ENCODE measurements around the gene RIN3. TPM values are rescaled to one million over a fixed set of nuclear protein-coding genes. Genes with fewer than 3 reads are reported as not detected.
A peak's percentile ranks its signal among the peaks of the same experiment; 100 is the strongest.

Gene RIN3
- total RNA-seq, 2 donors from 2014 or later: 8.8 to 41.6 TPM

DNA sequence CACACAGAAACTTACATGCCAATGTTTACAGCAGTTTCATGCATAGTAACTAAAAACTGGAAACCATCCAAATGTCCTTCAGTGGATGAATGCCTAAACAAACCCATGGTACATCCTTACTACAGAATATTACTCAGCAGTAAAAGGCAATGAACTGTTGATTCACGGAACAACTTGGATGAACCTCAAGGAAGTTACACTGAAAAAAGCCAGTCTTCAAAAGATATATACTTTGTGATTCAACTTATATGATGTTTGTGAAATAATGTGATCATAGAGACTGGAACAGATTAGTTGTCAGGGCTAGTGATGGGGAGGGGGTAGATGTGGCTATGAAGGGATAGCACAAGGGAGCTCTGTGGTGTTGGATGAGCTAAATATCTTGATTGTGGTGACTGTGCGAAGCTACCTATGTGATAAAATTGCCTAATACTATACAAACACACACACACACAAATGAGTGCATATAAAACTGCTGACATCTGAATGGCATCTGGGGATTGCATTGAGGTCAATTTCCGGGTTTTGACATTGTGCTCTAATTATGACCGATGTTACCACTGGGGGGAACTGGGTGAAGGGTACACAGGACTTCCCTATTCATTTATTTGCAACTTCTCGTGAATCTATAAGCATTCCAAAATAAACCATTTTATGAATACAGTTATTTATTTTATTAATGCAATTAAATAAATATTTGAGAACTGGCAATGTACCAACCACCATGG lies 94.3 kb downstream of the RIN3 start:
- no peaks in the 10 kb centered on the region for H3K36me3 ChIP-seq
- H3K4me3 ChIP-seq: no peak overlapping the region
- intact Hi-C loops (cut with DNase I): no loop called here
- no peak for DNase-seq (ENCODE audit: low spot score)
- no peak for TF ChIP-seq POLR2A (IDR thresholded peaks at IDR 0.05)
- TF ChIP-seq POLR2AphosphoS5 (IDR thresholded peaks at IDR 0.05): peak; percentile 52
- no peaks in the 10 kb centered on the region for H3K4me1 ChIP-seq (replicated peaks)
- WGBS: 65% methylated on average over 5 of the region's 5 CpGs
- H3K27ac ChIP-seq: no peak overlapping the region
- no peaks in the 10 kb centered on the region for H3K9me3 ChIP-seq
- H3K27me3 ChIP-seq (replicated peaks; ENCODE audit: insufficient read depth): no peaks in the 10 kb centered on the region

GRCh38 chr14:92609955-92610354 lies 96.4 kb downstream of the RIN3 start:
- Histone ChIP-seq H3K4me3 (no peak overlapping the region), H3K27me3 (replicated peaks; ENCODE audit: insufficient read depth) (no peaks in the 10 kb centered on the region), H3K9me3 (no peaks in the 10 kb centered on the region), H3K4me1 (replicated peaks) (no peaks in the 10 kb centered on the region), H3K27ac (no peak overlapping the region), H3K36me3 (no peaks in the 10 kb centered on the region)
- DNase-seq (ENCODE audit: low spot score): no peak
- intact Hi-C loops (cut with DNase I): no loop called here
- TF ChIP-seq, protein P1, sequence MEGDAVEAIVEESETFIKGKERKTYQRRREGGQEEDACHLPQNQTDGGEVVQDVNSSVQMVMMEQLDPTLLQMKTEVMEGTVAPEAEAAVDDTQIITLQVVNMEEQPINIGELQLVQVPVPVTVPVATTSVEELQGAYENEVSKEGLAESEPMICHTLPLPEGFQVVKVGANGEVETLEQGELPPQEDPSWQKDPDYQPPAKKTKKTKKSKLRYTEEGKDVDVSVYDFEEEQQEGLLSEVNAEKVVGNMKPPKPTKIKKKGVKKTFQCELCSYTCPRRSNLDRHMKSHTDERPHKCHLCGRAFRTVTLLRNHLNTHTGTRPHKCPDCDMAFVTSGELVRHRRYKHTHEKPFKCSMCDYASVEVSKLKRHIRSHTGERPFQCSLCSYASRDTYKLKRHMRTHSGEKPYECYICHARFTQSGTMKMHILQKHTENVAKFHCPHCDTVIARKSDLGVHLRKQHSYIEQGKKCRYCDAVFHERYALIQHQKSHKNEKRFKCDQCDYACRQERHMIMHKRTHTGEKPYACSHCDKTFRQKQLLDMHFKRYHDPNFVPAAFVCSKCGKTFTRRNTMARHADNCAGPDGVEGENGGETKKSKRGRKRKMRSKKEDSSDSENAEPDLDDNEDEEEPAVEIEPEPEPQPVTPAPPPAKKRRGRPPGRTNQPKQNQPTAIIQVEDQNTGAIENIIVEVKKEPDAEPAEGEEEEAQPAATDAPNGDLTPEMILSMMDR (IDR thresholded peaks at IDR 0.05): no peak
- TF ChIP-seq POLR2AphosphoS5 (IDR thresholded peaks at IDR 0.05) (no peak), POLR2A (IDR thresholded peaks at IDR 0.05) (no peak)
- 75% methylated on average over 4 of the region's 4 CpGs for WGBS

DNA sequence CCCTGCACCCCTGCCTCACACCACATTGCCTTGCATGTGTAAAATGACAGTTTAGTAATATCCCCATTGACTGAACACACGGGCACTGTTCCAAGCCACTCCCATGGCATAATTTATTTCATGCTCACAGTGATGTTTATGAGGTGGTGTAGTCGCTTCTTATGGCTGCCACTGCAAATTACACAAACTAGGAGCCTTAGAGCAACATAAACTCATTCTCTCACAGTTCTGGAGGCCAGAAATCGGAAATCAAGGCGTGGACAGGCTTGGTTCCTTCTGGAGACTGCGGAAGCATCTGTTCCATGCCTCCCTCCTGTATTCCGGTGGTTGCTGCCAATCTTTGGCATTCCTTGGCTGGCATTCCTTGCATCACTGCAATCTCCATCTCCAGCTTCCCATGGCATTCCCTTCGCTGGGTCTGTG lies 97.3 kb downstream of the RIN3 start:
- intact Hi-C loops (cut with DNase I): no loop called here
- Histone ChIP-seq H3K4me1 (replicated peaks) (no peaks in the 10 kb centered on the region), H3K27ac (no peak overlapping the region), H3K9me3 (no peaks in the 10 kb centered on the region), H3K27me3 (replicated peaks; ENCODE audit: insufficient read depth) (no peaks in the 10 kb centered on the region), H3K4me3 (no peak overlapping the region), H3K36me3 (no peaks in the 10 kb centered on the region)
- no peak for TF ChIP-seq POLR2A (IDR thresholded peaks at IDR 0.05)
- TF ChIP-seq, protein P1 (IDR thresholded peaks at IDR 0.05): no peak
- no peak for TF ChIP-seq POLR2AphosphoS5 (IDR thresholded peaks at IDR 0.05)
- WGBS: 66% methylated on average over 7 of the region's 7 CpGs
- no peak for DNase-seq (ENCODE audit: low spot score)

DNA sequence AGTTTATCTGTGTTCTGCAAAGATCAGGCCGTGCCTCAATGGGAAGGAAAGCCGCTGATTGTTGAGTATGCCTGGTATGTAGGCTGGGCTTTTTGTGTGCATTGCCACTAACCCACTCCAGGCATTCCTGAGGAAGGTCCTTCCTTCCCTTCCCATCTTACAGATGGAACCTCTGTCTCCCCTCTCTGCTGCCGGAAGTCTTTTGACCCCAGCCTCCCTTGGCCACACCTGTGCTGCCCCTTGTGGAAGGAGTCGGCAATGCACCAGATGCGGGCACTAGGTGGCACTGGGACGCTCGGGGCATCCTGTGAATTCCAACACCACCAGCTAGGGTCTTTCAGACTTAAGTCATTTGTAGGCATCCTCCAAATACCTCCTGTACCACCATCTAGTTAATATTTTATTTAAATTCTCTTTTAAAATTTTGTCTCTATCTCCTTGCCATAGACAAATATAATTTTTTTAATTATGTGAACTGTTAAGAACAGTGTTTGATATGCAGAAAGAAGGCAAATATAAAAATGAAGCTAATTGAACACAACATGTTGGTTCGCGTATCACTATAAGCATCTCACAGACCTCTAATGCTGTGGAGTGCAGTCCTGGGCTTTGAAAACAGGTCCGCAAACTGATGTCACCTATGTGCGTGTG lies 99.6 kb downstream of the RIN3 start:
- DNase-seq (ENCODE audit: low spot score): no peak

GRCh38 chr14:92613681-92614260 lies 100.2 kb downstream of the RIN3 start:
- Histone ChIP-seq H3K27ac (no peak overlapping the region), H3K4me3 (no peak overlapping the region), H3K36me3 (no peaks in the 10 kb centered on the region), H3K4me1 (replicated peaks) (no peaks in the 10 kb centered on the region), H3K27me3 (replicated peaks; ENCODE audit: insufficient read depth) (no peaks in the 10 kb centered on the region), H3K9me3 (no peaks in the 10 kb centered on the region)
- intact Hi-C loops (cut with DNase I): no loop called here
- 86% methylated on average over 10 of the region's 10 CpGs for WGBS
- no peak for DNase-seq (ENCODE audit: low spot score)
- TF ChIP-seq, protein P1 (IDR thresholded peaks at IDR 0.05): no peak
- TF ChIP-seq POLR2AphosphoS5 (IDR thresholded peaks at IDR 0.05) (no peak), POLR2A (IDR thresholded peaks at IDR 0.05) (no peak)

More for the DNA sequence above, 99.6 kb downstream of the RIN3 start:
- Histone ChIP-seq H3K27me3 (replicated peaks; ENCODE audit: insufficient read depth) (no peaks in the 10 kb centered on the region), H3K27ac (no peak overlapping the region), H3K4me3 (no peak overlapping the region), H3K9me3 (no peaks in the 10 kb centered on the region), H3K36me3 (no peaks in the 10 kb centered on the region), H3K4me1 (replicated peaks) (no peaks in the 10 kb centered on the region)
- intact Hi-C loops (cut with DNase I): no loop called here
- WGBS: 72% methylated on average over 11 of the region's 11 CpGs
- no peak for TF ChIP-seq POLR2AphosphoS5 (IDR thresholded peaks at IDR 0.05)
- TF ChIP-seq, protein P1 (IDR thresholded peaks at IDR 0.05): peak in 3 of 4 experiments; percentile 38 to 50 (median 49)

Measured in prostate gland (tissue), 2 donors.